K562 (cell line): ENCODE results near the gene GFOD1. TPM values are rescaled to one million over a fixed set of nuclear protein-coding genes. Genes with fewer than 3 reads are reported as not detected.

Source experiments
- ATAC-seq: fragments of 200-7000 bp; cut with Tn5 transposase; 3 replicates; pipeline ENCODE4 v1.9.1; 2020; ENCODE audit warnings: moderate library complexity
- BruUV-seq: library from RNA; stranded (reverse); fragments of 400-500 nt; replicated peaks from 2 replicates; lab custom pipeline; 2021; lab: Mats Ljungman, UMichigan
- CTCF ChIA-PET: fragments of 300-600 bp; formaldehyde crosslinking; extraction: SDS; loops from one replicate; lab custom pipeline; 2021; ENCODE audit warnings: low intra/inter-chr PET ratio; lab: Yijun Ruan, JAX
- POLR2A ChIA-PET: fragments of 300-600, 350-650 bp; sonication (Branson Sonifier 250); formaldehyde crosslinking; extraction: SDS; loops from one replicate; lab custom pipeline; 2021; ENCODE audit warnings: antibody characterized with exemption, inconsistent platforms; lab: Yijun Ruan, JAX
- DNase-seq, 4 experiments: peaks; one replicate each; pipeline versions ENCODE4 v3.0.0 to v3.0.0-alpha.2; 2011 to 2018; ENCODE audit warnings: low spot score in 3 of 4, mixed read lengths in 3 of 4; ENCODE audit errors: extremely low read depth in 1 of 4
- FAIRE-seq: peaks from 2 replicates; lab custom pipeline; 2011; peaks lifted over from hg19 to GRCh38; lab: Jason Lieb, UNC
- H2AFZ ChIP-seq: 2 replicates; pipeline ENCODE4 v1.6.0; 2011; ENCODE audit warnings: low read depth, low read length, control low read depth, inconsistent platforms
- H3K27ac ChIP-seq: fragments of 200-600 bp; 3 replicates; pipeline ENCODE4 v1.8.0; 2011; ENCODE audit warnings: low read depth, mild to moderate bottlenecking, control low read depth, inconsistent platforms, low read length, moderate library complexity, mixed read lengths; ENCODE audit errors: extremely low read depth
- H3K27me3 ChIP-seq, 2 experiments: fragments of 300-600 bp in 1 of 2; 2 replicates in 1 of 2; 3 replicates in 1 of 2; pipeline versions ENCODE4 v1.6.0 to v1.8.0; 2011; ENCODE audit warnings: inconsistent platforms in 2 of 2, low read length in 2 of 2, mild to moderate bottlenecking in 1 of 2, mixed read lengths in 1 of 2, moderate library complexity in 1 of 2; ENCODE audit not compliant: control insufficient read depth in 2 of 2, insufficient read depth in 2 of 2
- H3K36me3 ChIP-seq: fragments of 300-600 bp; 3 replicates; pipeline ENCODE4 v1.8.0; 2011; ENCODE audit warnings: mild to moderate bottlenecking, low read length, inconsistent platforms; ENCODE audit not compliant: control insufficient read depth, insufficient read depth
- H3K4me1 ChIP-seq, 2 experiments: fragments of 200-600 bp in 1 of 2; replicated peaks in 1 of 2; 2 replicates in 1 of 2; 3 replicates in 1 of 2; pipeline versions ENCODE4 v1.5.1 to v1.8.0; 2011; ENCODE audit warnings: inconsistent platforms in 2 of 2, low read length in 2 of 2, mild to moderate bottlenecking in 1 of 2, mixed read lengths in 1 of 2, moderate library complexity in 1 of 2; ENCODE audit not compliant: control insufficient read depth in 2 of 2, insufficient read depth in 2 of 2
- H3K4me2 ChIP-seq: 2 replicates; pipeline ENCODE4 v1.6.1; 2011; ENCODE audit warnings: low read length, control low read depth, inconsistent platforms, mixed read lengths; ENCODE audit not compliant: insufficient read depth
- H3K4me3 ChIP-seq: fragments of 200-600 bp; sonication (generic), shearing (Covaris generic); 2 replicates; pipeline ENCODE4 v1.5.1; 2016; ENCODE audit warnings: control low read depth, inconsistent platforms
- H3K79me2 ChIP-seq: fragments of 200-600 bp; 3 replicates; pipeline ENCODE4 v1.8.0; 2011; ENCODE audit warnings: low read length, inconsistent platforms; ENCODE audit not compliant: control insufficient read depth, insufficient read depth
- H3K9ac ChIP-seq, 2 experiments: 2 replicates each; pipeline versions ENCODE4 v1.6.0 to v1.6.1; 2011; ENCODE audit warnings: low read depth in 2 of 2, low read length in 2 of 2, control low read depth in 1 of 2, inconsistent platforms in 1 of 2, mild to moderate bottlenecking in 1 of 2, mixed read lengths in 1 of 2; ENCODE audit not compliant: insufficient read depth in 1 of 2
- H3K9me1 ChIP-seq: one replicate; pipeline ENCODE4 v1.6.0; 2011; ENCODE audit warnings: inconsistent platforms, mild to moderate bottlenecking, low read length, moderate library complexity; ENCODE audit not compliant: control insufficient read depth, insufficient read depth
- H3K9me3 ChIP-seq: replicated peaks from 2 replicates; pipeline ENCODE4 v1.5.1; 2011; ENCODE audit warnings: low read depth, low read length, inconsistent platforms; ENCODE audit not compliant: control insufficient read depth, insufficient read depth
- H4K20me1 ChIP-seq: replicated peaks from 2 replicates; pipeline ENCODE4 v1.6.1; 2011; ENCODE audit warnings: low read length, inconsistent platforms, mixed read lengths; ENCODE audit not compliant: control insufficient read depth, insufficient read depth
- CBFA2T2 ChIP-seq: fragments of 450-650 bp; conservative IDR thresholded peaks from 2 replicates; pipeline ENCODE4 v1.6.1; 2017; ENCODE audit warnings: mild to moderate bottlenecking
- CUX1 ChIP-seq: fragments of 200-800 bp; sonication (Bioruptor generic); IDR thresholded peaks from 2 replicates; pipeline ENCODE4 v1.6.1; 2016; ENCODE audit warnings: missing genetic modification characterization, missing compliant biosample characterization
- HDGF ChIP-seq: fragments of 450-650 bp; IDR thresholded peaks from 2 replicates; pipeline ENCODE4 v1.6.1; 2016
- L3MBTL2 ChIP-seq: fragments of 450-650 bp; IDR thresholded peaks from 2 replicates; pipeline ENCODE4 v1.6.1; 2016; ENCODE audit warnings: mild to moderate bottlenecking, moderate library complexity
- PCBP1 ChIP-seq: fragments of 200-400 bp; formaldehyde crosslinking; IDR thresholded peaks from 2 replicates; pipeline ENCODE4 v1.6.1; 2018; ENCODE audit warnings: mild to moderate bottlenecking, low read depth, low read length; ENCODE audit not compliant: poor library complexity, severe bottlenecking
- POLR2A ChIP-seq: fragments of 450-650 bp; conservative IDR thresholded peaks from 2 replicates; pipeline ENCODE4 v1.6.1; 2016
- POLR2B ChIP-seq: fragments of 450-650 bp; IDR thresholded peaks from 2 replicates; pipeline ENCODE4 v1.6.1; 2018; ENCODE audit warnings: low read depth; ENCODE audit not compliant: partially characterized antibody
- SRSF9 ChIP-seq: fragments of 200-400 bp; formaldehyde crosslinking; IDR thresholded peaks from 2 replicates; pipeline ENCODE4 v1.6.1; 2017; ENCODE audit warnings: low read depth, low read length, borderline replicate concordance
- YBX1 ChIP-seq: fragments of 450-650 bp; IDR thresholded peaks from 2 replicates; pipeline ENCODE4 v1.7.1; 2016; ENCODE audit warnings: mild to moderate bottlenecking
- ZNF699 ChIP-seq: fragments of 250-450 bp; sonication (Bioruptor Pico); IDR thresholded peaks from 2 replicates; pipeline ENCODE4 v1.8.0; 2021; ENCODE audit warnings: mild to moderate bottlenecking, moderate library complexity; ENCODE audit not compliant: insufficient replicate concordance
- WGBS: fragments of 100-300 bp; shearing (Covaris generic); methylation state at CpG from one replicate; pipeline ENCODE4 v1.1.6; 2016; ENCODE audit warnings: low coverage, mixed read lengths; ENCODE audit not compliant: insufficient coverage; ENCODE audit errors: missing lambda C conversion rate; 5-methylcytosine and 5-hydroxymethylcytosine counted together
- in situ Hi-C: fragments of 300-500 bp; cut with MboI; formaldehyde crosslinking; loops from 4 replicates; pipeline ENCODE4 v1.15.0; 2018; ENCODE audit warnings: inconsistent platforms, mixed read lengths
- intact Hi-C: fragments of 100-400 bp; cut with micrococcal nuclease; formaldehyde crosslinking; loops from 2 replicates; pipeline ENCODE4 v1.14.2; 2022
- polyA plus RNA-seq, 8 experiments: library from polyadenylated mRNA; depleted of rRNA in 4 of 8; stranded (reverse) in 5 of 8; unstranded in 3 of 8; fragments of >200 nt; fragmentation: Nextera tagmentation in 2 of 8; fragmentation: Illumina TruSeq in 1 of 8; extraction: Ambion mirVana in 2 of 8; extraction: Trizol in 1 of 8; gene quantifications; 2 replicates each; pipeline versions ENCODE4 v1.2.1 to v1.2.3, GENCODE V29; 2011 to 2014; ENCODE audit warnings: inconsistent platforms in 1 of 8, missing spikeins in 1 of 8
- total RNA-seq, 7 experiments: library from RNA; depleted of rRNA in 6 of 7; stranded (reverse); fragments of >200 nt in 6 of 7; fragmentation: Illumina TruSeq in 2 of 7; extraction: Trizol in 2 of 7; gene quantifications; 2 replicates each; pipeline versions ENCODE4 v1.2.1 to v1.2.3, GENCODE V29; 2011 to 2021; ENCODE audit warnings: low replicate concordance in 1 of 7

Gene GFOD1
- total and polyA plus RNA-seq, 9 of the 15 experiments (the other 6 are each of a cell fraction or from before 2014, with no cell fraction given), result 3.8 to 12.0 (median 8.2) TPM

- no peaks in the 10 kb centered on the region for H3K9me1 ChIP-seq
- intact Hi-C loops, result no loop called here
- WGBS, result 41% methylated on average over 5 of the region's 5 CpGs
- no TSS peak for BruUV-seq
- H4K20me1 ChIP-seq, result no peaks in the 10 kb centered on the region
- no peak overlapping the region for H2AFZ ChIP-seq
- DNase-seq (no peak), FAIRE-seq (no peak), ATAC-seq (no peak)
- no peak overlapping the region for H3K4me3 ChIP-seq
- H3K9ac ChIP-seq, result no peak overlapping the region
- H3K36me3 ChIP-seq, result no peaks in the 10 kb centered on the region
- ChIA-PET POLR2A (interaction anchor here (1.2 kb wide), 1 partner anchor 21 kb away, joined by 3 read pairs; no protein-coding TSS in a partner anchor), CTCF (no interaction called here)
- no peaks in the 10 kb centered on the region for H3K79me2 ChIP-seq
- H3K4me2 ChIP-seq, result no peak overlapping the region
- peaks cover 0 to 11% of the 10 kb centered on the region in 2 experiments; a peak in 4 of 5 replicates for H3K4me1 ChIP-seq
- H3K27me3 ChIP-seq, result no peaks in the 10 kb centered on the region
- H3K27ac ChIP-seq, result no peak overlapping the region
- in situ Hi-C loops, result no loop called here
- no peaks in the 10 kb centered on the region; the same call in 1 of the 2 replicates for H3K9me3 ChIP-seq
- TF ChIP-seq YBX1 (no peak), PCBP1 (no peak), CUX1 (CRISPR knock-in tag) (no peak), ZNF699 (no peak), POLR2A (no peak), L3MBTL2 (no peak), HDGF (no peak), SRSF9 (no peak), POLR2B (no peak), CBFA2T2 (no peak)
Observed at GRCh38 chr6:13433709-13434121, 53.7 kb downstream of the GFOD1 start.
